OCI-LY3 (cell line): ENCODE measurements around the gene MLST8.

Source experiments
- EZH2phosphoT487 ChIP-seq: fragments of 200-600 bp; shearing (Covaris generic); IDR thresholded peaks from 2 replicates; pipeline ENCODE4 v1.6.1; 2018; ENCODE audit warnings: antibody characterized with exemption, mixed run types, low read depth
- TF ChIP-seq, protein P1 (sequence below): fragments of 200-600, 300-600 bp; sonication (generic); IDR thresholded peaks from 2 replicates; pipeline ENCODE4 v1.5.1; 2014; ENCODE audit warnings: antibody characterized with exemption, low read length, low read depth

DNA sequence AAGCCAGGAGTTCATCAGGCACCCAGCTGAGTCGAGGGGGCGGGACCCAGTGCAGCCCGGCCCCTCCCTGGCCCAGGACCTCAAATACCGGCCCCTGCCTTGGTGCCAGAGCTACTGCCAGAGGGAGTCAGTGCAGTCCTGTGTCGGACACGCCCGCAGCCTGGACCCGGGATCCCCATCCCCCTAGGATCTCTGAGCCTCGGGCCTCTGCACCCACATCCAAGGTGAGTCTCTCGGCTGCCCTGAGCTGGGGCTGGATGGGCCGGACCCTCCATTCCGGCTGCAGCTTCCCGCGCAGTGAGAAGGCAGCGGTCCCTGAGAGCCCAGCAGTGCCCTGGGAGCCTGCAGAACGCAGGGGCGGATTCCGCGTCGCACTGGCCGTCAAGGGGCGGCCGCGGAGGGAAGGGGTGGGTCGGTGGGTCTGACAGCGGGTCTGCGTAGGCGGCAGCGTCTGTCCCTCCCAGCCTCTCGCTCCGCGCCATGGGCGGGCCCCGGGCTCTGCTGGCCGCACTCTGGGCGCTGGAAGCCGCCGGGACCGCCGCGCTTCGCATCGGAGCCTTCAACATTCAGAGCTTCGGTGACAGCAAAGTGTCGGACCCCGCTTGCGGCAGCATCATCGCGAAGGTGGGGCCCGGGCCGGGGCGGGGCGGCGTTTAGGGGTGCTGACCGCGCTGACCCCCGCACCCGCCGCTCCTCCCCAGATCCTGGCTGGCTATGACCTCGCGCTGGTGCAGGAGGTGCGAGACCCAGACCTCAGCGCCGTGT is 31.3 kb downstream of the MLST8 start, which contains the start of gene DNASE1L2:
- TF ChIP-seq, protein P1, sequence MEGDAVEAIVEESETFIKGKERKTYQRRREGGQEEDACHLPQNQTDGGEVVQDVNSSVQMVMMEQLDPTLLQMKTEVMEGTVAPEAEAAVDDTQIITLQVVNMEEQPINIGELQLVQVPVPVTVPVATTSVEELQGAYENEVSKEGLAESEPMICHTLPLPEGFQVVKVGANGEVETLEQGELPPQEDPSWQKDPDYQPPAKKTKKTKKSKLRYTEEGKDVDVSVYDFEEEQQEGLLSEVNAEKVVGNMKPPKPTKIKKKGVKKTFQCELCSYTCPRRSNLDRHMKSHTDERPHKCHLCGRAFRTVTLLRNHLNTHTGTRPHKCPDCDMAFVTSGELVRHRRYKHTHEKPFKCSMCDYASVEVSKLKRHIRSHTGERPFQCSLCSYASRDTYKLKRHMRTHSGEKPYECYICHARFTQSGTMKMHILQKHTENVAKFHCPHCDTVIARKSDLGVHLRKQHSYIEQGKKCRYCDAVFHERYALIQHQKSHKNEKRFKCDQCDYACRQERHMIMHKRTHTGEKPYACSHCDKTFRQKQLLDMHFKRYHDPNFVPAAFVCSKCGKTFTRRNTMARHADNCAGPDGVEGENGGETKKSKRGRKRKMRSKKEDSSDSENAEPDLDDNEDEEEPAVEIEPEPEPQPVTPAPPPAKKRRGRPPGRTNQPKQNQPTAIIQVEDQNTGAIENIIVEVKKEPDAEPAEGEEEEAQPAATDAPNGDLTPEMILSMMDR: no peak
- no peak for TF ChIP-seq EZH2phosphoT487
